DMS79 (cell line): ENCODE measurements around the gene EGFR.

Experiments used
- DNase-seq: peaks from one replicate; lab custom pipeline; 2025; lab: John Stamatoyannopoulos, UW

Gene EGFR

GRCh38 chr7:55063061-55063460, 44.2 kb downstream of the EGFR start:
- no peak for DNase-seq

GRCh38 chr7:55063633-55064032, 44.8 kb downstream of the EGFR start:
- no peak for DNase-seq

DNA sequence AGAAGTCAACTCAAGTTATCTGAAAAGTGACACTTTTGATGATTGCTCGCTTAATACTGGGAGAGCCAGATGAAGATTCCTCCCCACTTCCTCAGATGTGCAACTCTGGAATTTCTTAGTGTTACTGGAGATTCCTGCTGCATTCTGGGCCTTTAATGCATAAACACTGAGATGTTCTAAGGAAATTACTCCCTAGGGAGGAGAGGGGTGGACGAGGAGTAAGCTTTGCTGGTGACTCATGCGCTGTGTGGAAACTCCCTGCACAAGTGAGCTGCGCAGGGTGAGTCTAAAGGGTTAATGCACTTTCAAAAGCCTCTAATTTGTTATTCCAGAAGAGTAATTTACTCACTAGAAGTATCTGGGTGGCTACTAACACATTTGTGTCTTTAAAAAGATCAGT, 46.3 kb downstream of the EGFR start:
- no peak for DNase-seq

- no peak for DNase-seq
Observed at GRCh38 chr7:55065511-55066229, 46.9 kb downstream of the EGFR start.

GRCh38 chr7:55066524-55066923, 47.7 kb downstream of the EGFR start:
- no peak for DNase-seq

- DNase-seq, result no peak
Observed at GRCh38 chr7:55066938-55067337, 48.1 kb downstream of the EGFR start.

DNA sequence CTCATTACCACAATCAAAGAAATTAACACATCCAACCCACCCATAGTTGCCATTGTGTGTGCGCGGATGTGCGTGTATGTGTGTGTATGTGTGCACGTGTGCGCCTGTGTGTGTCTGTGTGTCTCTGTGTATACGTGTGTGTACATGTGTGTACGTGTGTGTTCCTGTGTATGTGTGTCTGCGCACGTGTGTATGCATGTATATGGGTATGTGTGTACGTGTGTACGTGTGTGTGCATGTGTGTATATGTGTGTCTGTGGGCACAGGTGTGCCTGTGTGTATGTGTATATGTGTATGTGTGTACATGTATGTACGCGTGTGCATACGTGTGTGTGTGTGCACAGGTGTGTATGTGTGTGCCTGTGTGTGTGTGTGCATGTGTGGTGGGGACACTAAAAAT, 48.9 kb downstream of the EGFR start:
- DNase-seq, result no peak

GRCh38 chr7:55069271-55069792, 50.5 kb downstream of the EGFR start:
- no peak for DNase-seq

- DNase-seq, result no peak
Observed at GRCh38 chr7:55070271-55070743, 51.5 kb downstream of the EGFR start.

GRCh38 chr7:55070854-55071253, 52.0 kb downstream of the EGFR start:
- no peak for DNase-seq

GRCh38 chr7:55071411-55072175, 52.8 kb downstream of the EGFR start:
- DNase-seq, result no peak

- DNase-seq, result no peak
Observed at GRCh38 chr7:55072251-55072650, 53.4 kb downstream of the EGFR start.

DNA sequence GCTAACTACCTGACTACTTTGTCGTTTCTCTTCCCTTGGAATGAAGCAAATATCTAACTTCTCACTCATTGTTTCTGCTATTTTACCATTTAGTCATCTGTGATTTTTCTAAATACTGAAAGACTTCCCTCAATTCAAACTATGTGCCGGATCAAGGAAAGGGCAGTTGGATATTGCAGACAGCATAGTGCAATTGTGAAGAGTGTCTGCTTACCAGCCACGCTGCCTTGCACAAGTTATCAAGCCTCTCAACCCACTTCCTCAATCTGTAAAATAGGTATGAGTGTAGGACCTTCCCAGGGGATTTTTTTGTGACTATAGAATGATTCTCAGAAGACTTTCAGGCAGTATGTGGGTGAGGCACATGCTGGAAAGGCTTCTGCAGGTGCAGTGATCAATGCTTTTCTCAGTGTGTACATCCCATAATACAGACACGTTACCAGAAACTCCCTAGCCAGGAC, 54.3 kb downstream of the EGFR start:
- DNase-seq, result no peak

DNA sequence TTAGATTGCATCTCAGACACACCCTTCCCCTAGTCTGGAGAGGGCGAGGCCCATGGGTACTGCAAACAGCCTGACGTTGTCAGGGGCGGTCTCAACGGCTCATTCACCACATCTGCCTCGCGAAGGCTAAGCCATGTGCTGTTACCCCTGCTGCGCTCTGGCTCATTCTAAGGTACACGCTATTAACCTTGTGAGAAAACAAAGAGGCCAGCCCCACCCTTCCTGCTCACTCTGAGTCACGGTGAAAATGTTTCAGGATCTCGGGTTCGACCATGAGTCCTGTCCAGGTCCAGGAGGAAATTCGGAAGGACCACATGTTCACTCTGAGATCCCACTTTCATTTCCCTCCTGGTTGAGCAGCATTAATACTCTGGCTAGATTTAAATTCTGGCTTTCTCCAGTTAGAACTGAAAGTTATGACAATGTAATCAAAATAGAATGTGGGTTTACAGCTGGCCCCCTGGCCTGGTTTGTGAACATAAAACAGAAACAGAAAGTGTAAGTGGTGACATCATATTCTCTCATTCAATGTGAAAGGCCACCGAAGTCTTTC, 55.2 kb downstream of the EGFR start:
- DNase-seq, result no peak

DNA sequence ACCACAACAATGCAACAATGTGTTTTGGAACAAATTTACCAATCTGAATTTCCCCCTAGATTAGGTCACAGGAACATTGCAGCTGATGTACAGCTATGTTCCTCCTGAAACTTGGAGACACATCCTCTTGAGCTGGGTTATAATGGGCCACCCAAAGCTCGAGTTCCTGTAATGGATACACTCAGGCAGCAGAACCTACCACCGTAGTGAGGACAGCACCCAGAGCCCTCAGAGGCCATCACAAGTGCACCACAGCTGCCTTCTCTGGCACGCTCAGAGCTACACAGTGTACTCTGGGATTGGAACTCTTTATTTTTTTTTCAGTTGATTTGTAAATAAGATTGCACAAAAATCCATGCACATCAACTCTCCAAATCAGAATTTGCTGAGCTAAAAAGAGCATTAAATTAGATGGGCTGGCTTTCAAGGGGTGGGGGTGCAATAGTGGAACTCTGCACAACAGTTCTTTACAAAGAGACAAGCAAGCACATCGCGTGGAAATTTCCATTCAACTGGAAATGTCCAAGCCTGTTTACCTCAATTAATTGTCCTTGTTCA, 56.7 kb downstream of the EGFR start:
- no peak for DNase-seq

- DNase-seq, result no peak
Observed at GRCh38 chr7:55077561-55078410, 59.0 kb downstream of the EGFR start.

DNA sequence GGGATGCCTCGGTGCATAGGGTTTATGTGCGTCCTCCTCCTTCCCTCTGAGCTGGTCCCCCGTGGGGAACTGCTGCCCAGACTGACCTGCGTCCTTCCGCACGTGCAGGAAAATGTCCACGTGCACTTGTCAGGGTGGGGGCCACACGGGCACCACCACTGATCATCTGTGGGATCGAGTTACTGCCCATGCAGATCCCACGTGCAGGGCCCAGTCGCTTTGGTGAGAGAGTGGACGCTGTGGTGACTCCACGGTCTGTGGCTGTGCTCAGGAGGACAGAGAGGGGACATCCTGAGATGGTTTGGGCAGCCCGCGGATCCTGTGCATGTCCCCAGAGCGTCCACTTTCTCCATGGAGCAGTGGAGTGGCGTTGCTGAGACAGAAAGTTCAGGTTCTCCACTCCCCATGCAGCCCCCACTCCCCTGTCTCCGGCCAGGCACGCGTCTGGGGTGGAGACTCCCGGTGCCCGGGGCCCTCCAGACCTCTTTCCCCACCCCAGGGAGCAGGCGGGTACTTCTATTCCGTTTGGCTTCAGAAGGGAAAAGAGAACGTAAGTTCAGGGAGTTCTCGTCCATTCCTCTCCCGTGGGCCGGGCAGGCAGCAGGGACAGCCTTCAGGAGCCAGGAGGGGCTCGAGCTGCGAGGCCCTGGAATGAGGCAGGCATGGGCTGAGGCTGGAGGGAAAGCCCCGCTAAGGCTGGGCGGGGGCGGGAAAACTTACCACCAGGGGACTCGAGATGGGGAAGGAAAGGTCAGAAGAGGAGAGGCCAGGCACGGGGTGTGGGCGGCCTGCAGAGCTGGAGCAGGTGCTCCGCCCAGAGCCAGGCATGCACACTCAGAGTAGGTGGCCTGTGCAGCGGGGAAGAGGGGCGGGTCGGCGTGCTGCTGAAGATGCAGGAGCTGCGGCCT, 59.9 kb downstream of the EGFR start:
- DNase-seq, result no peak

GRCh38 chr7:55080000-55080623, 61.3 kb downstream of the EGFR start:
- no peak for DNase-seq

DNA sequence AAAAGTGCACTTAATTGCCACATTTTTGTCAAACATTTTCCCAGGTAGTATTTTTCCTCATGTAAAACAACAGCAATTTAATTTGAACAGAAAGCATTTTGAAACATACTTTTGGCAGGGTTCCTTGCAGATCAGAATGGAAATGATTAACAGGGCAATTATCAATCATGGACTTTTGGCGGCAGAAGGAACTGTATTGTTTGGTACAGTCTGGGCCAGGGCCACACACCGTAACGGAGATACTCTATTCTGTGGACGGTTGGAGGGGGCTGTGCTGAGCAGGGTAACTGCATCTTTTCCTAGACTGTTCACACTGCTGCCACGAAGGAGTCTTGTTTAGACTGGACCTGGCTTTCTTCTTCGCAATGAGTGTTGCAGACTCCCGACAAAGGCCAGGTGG, 62.3 kb downstream of the EGFR start:
- no peak for DNase-seq
